HepG2 (cell line): ENCODE measurements around the gene SKIC2. TPM values are rescaled to one million over a fixed set of nuclear protein-coding genes. Genes with fewer than 3 reads are reported as not detected.
A peak's percentile ranks its signal among the peaks of the same experiment; 100 is the strongest.

ENCODE experiments used
- CTCF ChIP-seq: sonication (generic); formaldehyde crosslinking; IDR thresholded peaks from 2 replicates; pipeline ENCODE4 v1.5.0; 2020; ENCODE audit warnings: mild to moderate bottlenecking, missing genetic modification reagents, moderate library complexity
- MBD4 ChIP-seq: IDR thresholded peaks from 2 replicates; pipeline ENCODE4 v1.6.1; 2012; ENCODE audit warnings: low read length, inconsistent platforms, borderline replicate concordance
- NR1H2 ChIP-seq: sonication (generic); formaldehyde crosslinking; IDR thresholded peaks from 2 replicates; pipeline ENCODE4 v1.8.1; 2022; ENCODE audit warnings: low read depth, missing genetic modification reagents, borderline replicate concordance
- PCBP1 ChIP-seq: fragments of 200-400 bp; formaldehyde crosslinking; IDR thresholded peaks from 2 replicates; pipeline ENCODE4 v1.6.1; 2017; ENCODE audit warnings: mild to moderate bottlenecking, low read depth, low read length, borderline replicate concordance
- POLR2A ChIP-seq, 2 experiments: IDR thresholded peaks; 2 replicates each; pipeline ENCODE4 v1.6.1; 2011; ENCODE audit warnings: low read depth in 2 of 2, low read length in 2 of 2, mild to moderate bottlenecking in 1 of 2, moderate library complexity in 1 of 2; ENCODE audit not compliant: insufficient read depth in 1 of 2
- REXO4 ChIP-seq: sonication (generic); formaldehyde crosslinking; IDR thresholded peaks from 2 replicates; pipeline ENCODE4 v1.8.0; 2022; ENCODE audit warnings: missing genetic modification reagents, mild to moderate bottlenecking, borderline replicate concordance
- SMAD1 ChIP-seq: sonication (generic); formaldehyde crosslinking; IDR thresholded peaks from 2 replicates; pipeline ENCODE4 v1.4.0; 2020; ENCODE audit warnings: missing genetic modification reagents, low read depth, mild to moderate bottlenecking, borderline replicate concordance
- THAP8 ChIP-seq: sonication (generic); formaldehyde crosslinking; IDR thresholded peaks from 2 replicates; pipeline ENCODE4 v1.5.1; 2020; ENCODE audit warnings: missing genetic modification reagents, mild to moderate bottlenecking, borderline replicate concordance
- YEATS2 ChIP-seq: sonication (generic); formaldehyde crosslinking; IDR thresholded peaks from 2 replicates; pipeline ENCODE4 v1.4.0; 2020; ENCODE audit warnings: missing genetic modification reagents, borderline replicate concordance
- ZBTB20 ChIP-seq: sonication (generic); formaldehyde crosslinking; IDR thresholded peaks from 2 replicates; pipeline ENCODE4 v1.8.1; 2023; ENCODE audit warnings: missing genetic modification reagents, low read depth, mild to moderate bottlenecking, borderline replicate concordance
- ZNF17 ChIP-seq: sonication (generic); formaldehyde crosslinking; IDR thresholded peaks from 2 replicates; pipeline ENCODE4 v1.5.0; 2020; ENCODE audit warnings: mild to moderate bottlenecking, missing genetic modification reagents
- ZNF253 ChIP-seq: sonication (generic); formaldehyde crosslinking; IDR thresholded peaks from 2 replicates; pipeline ENCODE4 v1.8.0; 2022; ENCODE audit warnings: mild to moderate bottlenecking, missing genetic modification reagents, borderline replicate concordance
- ZNF274 ChIP-seq: sonication (generic); formaldehyde crosslinking; IDR thresholded peaks from 2 replicates; pipeline ENCODE4 v1.5.1; 2020; ENCODE audit warnings: mild to moderate bottlenecking, missing genetic modification reagents
- ZNF607 ChIP-seq: sonication (generic); formaldehyde crosslinking; IDR thresholded peaks from 2 replicates; pipeline ENCODE4 v1.5.1; 2020; ENCODE audit warnings: missing genetic modification reagents, mild to moderate bottlenecking, borderline replicate concordance
- ZNF878 ChIP-seq: sonication (generic); formaldehyde crosslinking; IDR thresholded peaks from 2 replicates; pipeline ENCODE4 v1.8.1; 2023; ENCODE audit warnings: mild to moderate bottlenecking, missing genetic modification reagents, moderate library complexity
- ZXDC ChIP-seq: sonication (generic); formaldehyde crosslinking; IDR thresholded peaks from 2 replicates; pipeline ENCODE4 v1.5.0; 2020; ENCODE audit warnings: mild to moderate bottlenecking, missing genetic modification reagents
- polyA plus RNA-seq, 8 experiments: library from polyadenylated mRNA; depleted of rRNA in 3 of 8; stranded (reverse) in 7 of 8; unstranded in 1 of 8; fragments of >200 nt; fragmentation: Illumina TruSeq in 4 of 8; extraction: Trizol in 4 of 8; gene quantifications; 2 replicates each; pipeline versions ENCODE4 v1.2.1 to v1.2.3, GENCODE V29; 2011 to 2016; ENCODE audit warnings: low read depth in 4 of 8, missing spikeins in 1 of 8, mixed read lengths in 1 of 8; ENCODE audit not compliant: insufficient read depth in 1 of 8
- total RNA-seq, 5 experiments: library from RNA; depleted of rRNA; stranded (reverse); fragments of >200 nt; fragmentation: Illumina TruSeq; extraction: Trizol; gene quantifications; 2 replicates each; pipeline ENCODE4 v1.2.3, GENCODE V29; 2016; ENCODE audit warnings: low read depth in 1 of 5
- TF ChIP-seq, protein P1 (sequence below): sonication (generic); formaldehyde crosslinking; IDR thresholded peaks from 2 replicates; pipeline ENCODE4 v1.9.0; 2021; ENCODE audit warnings: missing genetic modification reagents, borderline replicate concordance
- TF ChIP-seq, protein P2 (sequence below): sonication (generic); formaldehyde crosslinking; IDR thresholded peaks from 2 replicates; pipeline ENCODE4 v1.9.0; 2022; ENCODE audit warnings: low read depth, missing genetic modification reagents
- TF ChIP-seq, protein P3 (sequence below): IDR thresholded peaks from 2 replicates; pipeline ENCODE4 v1.6.1; 2018; ENCODE audit warnings: missing genetic modification reagents

Gene SKIC2
- total and polyA plus RNA-seq, 2 of the 13 experiments (the other 11 are each of a cell fraction or from before 2014, with no cell fraction given): 67.1 to 68.4 TPM

DNA sequence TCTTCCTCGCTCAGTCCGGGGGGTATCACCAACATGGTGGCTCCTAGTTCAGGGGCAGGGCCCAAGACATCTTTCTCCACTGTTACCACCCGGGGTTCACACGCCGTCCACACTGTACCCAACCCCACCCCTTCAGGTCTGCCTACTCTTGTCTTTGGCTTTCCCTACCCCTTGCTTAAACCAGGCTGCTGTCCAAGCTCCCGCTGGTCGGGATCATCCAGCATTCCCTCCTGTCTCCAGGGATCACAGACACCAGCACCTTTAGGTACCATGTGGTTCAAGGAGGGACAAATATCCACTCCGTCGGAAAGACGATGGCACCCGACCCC is 599 bp upstream of the SKIC2 start (continued):
- TF ChIP-seq CTCF (CRISPR knock-in tag) (no peak), MBD4 (no peak), PCBP1 (no peak), ZNF17 (CRISPR knock-in tag) (no peak), YEATS2 (no peak), REXO4 (CRISPR knock-in tag) (no peak), ZXDC (CRISPR knock-in tag) (peak; percentile 82; the same call in 1 of the 2 replicates), THAP8 (CRISPR knock-in tag) (0 out of 2 replicates have a peak, but pooled peaks have one; percentile 61), ZNF607 (CRISPR knock-in tag) (0 out of 2 replicates have a peak, but pooled peaks have one; percentile 63), NR1H2 (CRISPR knock-in tag) (peak; percentile 47; the same call in 1 of the 2 replicates), ZNF878 (CRISPR knock-in tag) (no peak), ZNF274 (peak; percentile 60; the same call in 1 of the 2 replicates), POLR2A (IDR thresholded peaks at IDR 0.05; ENCODE audit: insufficient read depth in 1 of 2, low read depth in 2 of 2, low read length in 2 of 2) (no peak), SMAD1 (CRISPR knock-in tag) (0 out of 2 replicates have a peak, but pooled peaks have one; percentile 16), ZBTB20 (CRISPR knock-in tag) (no peak), ZNF253 (CRISPR knock-in tag) (0 out of 2 replicates have a peak, but pooled peaks have one; percentile 17)
- TF ChIP-seq, protein P1, sequence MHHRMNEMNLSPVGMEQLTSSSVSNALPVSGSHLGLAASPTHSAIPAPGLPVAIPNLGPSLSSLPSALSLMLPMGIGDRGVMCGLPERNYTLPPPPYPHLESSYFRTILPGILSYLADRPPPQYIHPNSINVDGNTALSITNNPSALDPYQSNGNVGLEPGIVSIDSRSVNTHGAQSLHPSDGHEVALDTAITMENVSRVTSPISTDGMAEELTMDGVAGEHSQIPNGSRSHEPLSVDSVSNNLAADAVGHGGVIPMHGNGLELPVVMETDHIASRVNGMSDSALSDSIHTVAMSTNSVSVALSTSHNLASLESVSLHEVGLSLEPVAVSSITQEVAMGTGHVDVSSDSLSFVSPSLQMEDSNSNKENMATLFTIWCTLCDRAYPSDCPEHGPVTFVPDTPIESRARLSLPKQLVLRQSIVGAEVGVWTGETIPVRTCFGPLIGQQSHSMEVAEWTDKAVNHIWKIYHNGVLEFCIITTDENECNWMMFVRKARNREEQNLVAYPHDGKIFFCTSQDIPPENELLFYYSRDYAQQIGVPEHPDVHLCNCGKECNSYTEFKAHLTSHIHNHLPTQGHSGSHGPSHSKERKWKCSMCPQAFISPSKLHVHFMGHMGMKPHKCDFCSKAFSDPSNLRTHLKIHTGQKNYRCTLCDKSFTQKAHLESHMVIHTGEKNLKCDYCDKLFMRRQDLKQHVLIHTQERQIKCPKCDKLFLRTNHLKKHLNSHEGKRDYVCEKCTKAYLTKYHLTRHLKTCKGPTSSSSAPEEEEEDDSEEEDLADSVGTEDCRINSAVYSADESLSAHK (CRISPR knock-in tag): no peak
- TF ChIP-seq, protein P2, sequence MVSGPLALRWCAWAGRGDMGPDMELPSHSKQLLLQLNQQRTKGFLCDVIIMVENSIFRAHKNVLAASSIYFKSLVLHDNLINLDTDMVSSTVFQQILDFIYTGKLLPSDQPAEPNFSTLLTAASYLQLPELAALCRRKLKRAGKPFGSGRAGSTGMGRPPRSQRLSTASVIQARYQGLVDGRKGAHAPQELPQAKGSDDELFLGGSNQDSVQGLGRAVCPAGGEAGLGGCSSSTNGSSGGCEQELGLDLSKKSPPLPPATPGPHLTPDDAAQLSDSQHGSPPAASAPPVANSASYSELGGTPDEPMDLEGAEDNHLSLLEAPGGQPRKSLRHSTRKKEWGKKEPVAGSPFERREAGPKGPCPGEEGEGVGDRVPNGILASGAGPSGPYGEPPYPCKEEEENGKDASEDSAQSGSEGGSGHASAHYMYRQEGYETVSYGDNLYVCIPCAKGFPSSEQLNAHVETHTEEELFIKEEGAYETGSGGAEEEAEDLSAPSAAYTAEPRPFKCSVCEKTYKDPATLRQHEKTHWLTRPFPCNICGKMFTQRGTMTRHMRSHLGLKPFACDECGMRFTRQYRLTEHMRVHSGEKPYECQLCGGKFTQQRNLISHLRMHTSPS: 0 out of 2 replicates have a peak, but pooled peaks have one; percentile 47
- TF ChIP-seq, protein P3, sequence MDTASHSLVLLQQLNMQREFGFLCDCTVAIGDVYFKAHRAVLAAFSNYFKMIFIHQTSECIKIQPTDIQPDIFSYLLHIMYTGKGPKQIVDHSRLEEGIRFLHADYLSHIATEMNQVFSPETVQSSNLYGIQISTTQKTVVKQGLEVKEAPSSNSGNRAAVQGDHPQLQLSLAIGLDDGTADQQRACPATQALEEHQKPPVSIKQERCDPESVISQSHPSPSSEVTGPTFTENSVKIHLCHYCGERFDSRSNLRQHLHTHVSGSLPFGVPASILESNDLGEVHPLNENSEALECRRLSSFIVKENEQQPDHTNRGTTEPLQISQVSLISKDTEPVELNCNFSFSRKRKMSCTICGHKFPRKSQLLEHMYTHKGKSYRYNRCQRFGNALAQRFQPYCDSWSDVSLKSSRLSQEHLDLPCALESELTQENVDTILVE (CRISPR knock-in tag): no peak
